ENCODE data around the gene DIO3. TPM values are rescaled to one million over a fixed set of nuclear protein-coding genes. Genes with fewer than 3 reads are reported as not detected.
A peak's percentile ranks its signal among the peaks of the same experiment; 100 is the strongest.

DIO3 gene
- total RNA-seq, 2 experiments from 2014 or later: not detected

DNA sequence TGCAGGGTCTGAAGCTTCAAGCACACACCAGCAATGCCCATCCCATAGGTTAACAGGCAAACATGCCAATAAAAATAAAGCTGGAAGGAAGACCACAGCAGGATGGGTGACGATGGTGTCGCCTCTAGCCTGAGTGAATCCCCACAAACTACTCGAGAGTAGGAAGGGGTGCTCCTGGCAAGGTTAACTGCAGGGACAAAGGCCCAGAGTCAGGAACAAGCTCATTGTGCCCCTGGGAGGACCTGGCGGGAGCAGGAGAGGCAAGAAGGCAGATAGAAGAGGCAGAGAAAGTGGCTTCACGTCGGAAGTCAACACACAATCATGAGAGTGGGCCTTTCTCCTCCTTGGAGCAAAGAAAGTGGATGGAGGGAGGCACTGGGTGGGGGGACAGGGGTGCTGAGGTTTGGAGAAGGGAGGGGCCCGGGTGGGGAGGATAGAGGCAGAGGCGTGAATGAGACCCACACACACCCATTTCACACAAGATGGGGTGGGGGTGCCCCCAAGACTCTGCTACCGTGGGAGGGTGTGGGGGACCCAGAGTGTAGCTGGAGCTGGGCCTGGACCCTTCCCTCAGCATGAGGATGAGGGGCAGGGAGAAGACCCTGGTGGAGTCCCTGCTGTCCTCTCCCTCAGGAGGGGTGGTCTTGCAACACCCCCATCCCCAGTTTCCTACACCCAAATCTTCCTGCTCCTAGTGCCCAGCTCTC is 43.1 kb downstream of the DIO3 start:
- peaks cover 0 to 4% of the 10 kb centered on the region in 2 experiments for H3K9me3 ChIP-seq (ENCODE audit: control insufficient read depth in 1 of 2, insufficient read depth in 1 of 2, low read length in 2 of 2)
- TF ChIP-seq, protein P1, sequence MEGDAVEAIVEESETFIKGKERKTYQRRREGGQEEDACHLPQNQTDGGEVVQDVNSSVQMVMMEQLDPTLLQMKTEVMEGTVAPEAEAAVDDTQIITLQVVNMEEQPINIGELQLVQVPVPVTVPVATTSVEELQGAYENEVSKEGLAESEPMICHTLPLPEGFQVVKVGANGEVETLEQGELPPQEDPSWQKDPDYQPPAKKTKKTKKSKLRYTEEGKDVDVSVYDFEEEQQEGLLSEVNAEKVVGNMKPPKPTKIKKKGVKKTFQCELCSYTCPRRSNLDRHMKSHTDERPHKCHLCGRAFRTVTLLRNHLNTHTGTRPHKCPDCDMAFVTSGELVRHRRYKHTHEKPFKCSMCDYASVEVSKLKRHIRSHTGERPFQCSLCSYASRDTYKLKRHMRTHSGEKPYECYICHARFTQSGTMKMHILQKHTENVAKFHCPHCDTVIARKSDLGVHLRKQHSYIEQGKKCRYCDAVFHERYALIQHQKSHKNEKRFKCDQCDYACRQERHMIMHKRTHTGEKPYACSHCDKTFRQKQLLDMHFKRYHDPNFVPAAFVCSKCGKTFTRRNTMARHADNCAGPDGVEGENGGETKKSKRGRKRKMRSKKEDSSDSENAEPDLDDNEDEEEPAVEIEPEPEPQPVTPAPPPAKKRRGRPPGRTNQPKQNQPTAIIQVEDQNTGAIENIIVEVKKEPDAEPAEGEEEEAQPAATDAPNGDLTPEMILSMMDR (IDR thresholded peaks at IDR 0.05): no peak
- Mint-ChIP-seq H3K4me3 (no peak overlapping the region), H3K36me3 (ENCODE audit: low read depth) (no peaks in the 10 kb centered on the region), H3K4me1 (ENCODE audit: low read depth) (no peaks in the 10 kb centered on the region), H3K27ac (no peak overlapping the region), H3K9me3 (no peaks in the 10 kb centered on the region), H3K27me3 (peaks cover 40% of the 10 kb centered on the region)
- ATAC-seq (ENCODE audit: poor library complexity) (no peak), DNase-seq (peak in 1 of 14 experiments; percentile 3)
- H3K27ac ChIP-seq (ENCODE audit: low read depth in 1 of 2, low read length in 2 of 2): no peak overlapping the region
- CTCF ChIA-PET: no interaction called here
- intact Hi-C loops (cut with DNase I, micrococcal nuclease): no loop called here
- no peaks in the 10 kb centered on the region for H3K36me3 ChIP-seq (ENCODE audit: insufficient read depth, low read length)
- peaks cover 4 to 9% of the 10 kb centered on the region in 2 experiments for H3K27me3 ChIP-seq (ENCODE audit: control insufficient read depth in 1 of 2, insufficient read depth in 2 of 2, low read length in 2 of 2)
- H3K4me3 ChIP-seq (ENCODE audit: low read length): no peak overlapping the region
- POLR2A ChIA-PET: no interaction called here
- peaks cover 2% of the 10 kb centered on the region for H3K4me1 ChIP-seq (ENCODE audit: insufficient read depth, low read length)

GRCh38 chr14:101604935-101605780 is 43.9 kb downstream of the DIO3 start:
- TF ChIP-seq, protein P1 (IDR thresholded peaks at IDR 0.05): no peak
- Histone ChIP-seq H3K36me3 (ENCODE audit: insufficient read depth, low read length) (no peaks in the 10 kb centered on the region), H3K4me3 (ENCODE audit: low read length) (no peak overlapping the region), H3K4me1 (ENCODE audit: insufficient read depth, low read length) (no peaks in the 10 kb centered on the region), H3K27ac (ENCODE audit: low read depth in 1 of 2, low read length in 2 of 2) (no peak overlapping the region), H3K27me3 (ENCODE audit: control insufficient read depth in 1 of 2, insufficient read depth in 2 of 2, low read length in 2 of 2) (peaks cover 4 to 9% of the 10 kb centered on the region in 2 experiments), H3K9me3 (ENCODE audit: control insufficient read depth in 1 of 2, insufficient read depth in 1 of 2, low read length in 2 of 2) (peaks cover 0 to 4% of the 10 kb centered on the region in 2 experiments)
- POLR2A ChIA-PET: no interaction called here
- H3K4me3 Mint-ChIP-seq: no peak overlapping the region
- CTCF ChIA-PET: no interaction called here
- H3K27ac Mint-ChIP-seq: no peak overlapping the region
- H3K4me1 Mint-ChIP-seq (ENCODE audit: low read depth): no peaks in the 10 kb centered on the region
- intact Hi-C loops (cut with DNase I, micrococcal nuclease): no loop called here
- peaks cover 45% of the 10 kb centered on the region for H3K27me3 Mint-ChIP-seq
- ATAC-seq (ENCODE audit: poor library complexity) (no peak), DNase-seq (peak in 1 of 14 experiments; percentile 1)
- H3K9me3 Mint-ChIP-seq: no peaks in the 10 kb centered on the region
- H3K36me3 Mint-ChIP-seq (ENCODE audit: low read depth): no peaks in the 10 kb centered on the region

GRCh38 chr14:101605836-101606235 is 44.5 kb downstream of the DIO3 start:
- Mint-ChIP-seq H3K9me3 (no peaks in the 10 kb centered on the region), H3K27me3 (peaks cover 50% of the 10 kb centered on the region), H3K4me3 (no peak overlapping the region), H3K36me3 (ENCODE audit: low read depth) (no peaks in the 10 kb centered on the region), H3K27ac (no peak overlapping the region), H3K4me1 (ENCODE audit: low read depth) (no peaks in the 10 kb centered on the region)
- intact Hi-C loops (cut with DNase I, micrococcal nuclease): no loop called here
- ATAC-seq (ENCODE audit: poor library complexity) (no peak), DNase-seq (no peak)
- no peak overlapping the region for H3K4me3 ChIP-seq (ENCODE audit: low read length)
- H3K9me3 ChIP-seq (ENCODE audit: control insufficient read depth in 1 of 2, insufficient read depth in 1 of 2, low read length in 2 of 2): peaks cover 0 to 4% of the 10 kb centered on the region in 2 experiments
- TF ChIP-seq, protein P1 (IDR thresholded peaks at IDR 0.05): no peak
- peaks cover 6 to 13% of the 10 kb centered on the region in 2 experiments for H3K27me3 ChIP-seq (ENCODE audit: control insufficient read depth in 1 of 2, insufficient read depth in 2 of 2, low read length in 2 of 2)
- no peaks in the 10 kb centered on the region for H3K4me1 ChIP-seq (ENCODE audit: insufficient read depth, low read length)
- H3K27ac ChIP-seq (ENCODE audit: low read depth in 1 of 2, low read length in 2 of 2): no peak overlapping the region
- H3K36me3 ChIP-seq (ENCODE audit: insufficient read depth, low read length): no peaks in the 10 kb centered on the region
- CTCF ChIA-PET: no interaction called here
- POLR2A ChIA-PET: no interaction called here

Other genes starting within 250 kb of the DIO3 start
- 100 to 1,000 TPM; 463 to 487 TPM for gene PPP2R5C, start 200.2 kb downstream of the DIO3 start, total RNA-seq

All from CD4-positive, alpha-beta T cell (primary cell).